GM23248 (cell line): ENCODE data around the gene AADACL4.

Source experiments
- EZH2 ChIP-seq: fragments of 200-600 bp; sonication (generic); IDR thresholded peaks from 2 replicates; pipeline ENCODE4 v1.6.1; 2018; ENCODE audit warnings: antibody characterized with exemption, mild to moderate bottlenecking; ENCODE audit not compliant: insufficient read depth, poor library complexity, severe bottlenecking
- EZH2phosphoT487 ChIP-seq: fragments of 200-600 bp; sonication (generic); IDR thresholded peaks from 2 replicates; pipeline ENCODE4 v1.6.1; 2018; ENCODE audit warnings: antibody characterized with exemption, moderate library complexity, mild to moderate bottlenecking, low read depth; ENCODE audit not compliant: insufficient read depth

DNA sequence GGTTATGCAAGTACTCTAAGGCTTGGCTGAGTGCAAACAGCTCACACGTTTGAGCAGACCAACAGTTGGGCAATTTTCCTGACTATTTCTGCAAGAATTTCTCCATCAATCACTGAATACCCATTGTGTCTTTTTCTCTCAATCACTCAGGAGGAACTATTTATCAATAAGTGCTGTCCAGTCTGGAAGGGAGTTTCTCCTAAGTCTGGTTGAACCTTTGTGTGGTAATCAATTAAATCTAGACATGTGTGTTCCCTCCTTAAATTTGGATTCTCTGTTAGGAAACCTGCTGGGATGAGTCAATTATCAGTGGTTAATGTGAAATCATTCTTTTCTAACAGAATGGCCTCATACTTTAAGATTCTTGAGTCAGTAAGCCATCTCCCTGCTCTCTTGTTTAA is 65.2 kb downstream of the AADACL4 start:
- TF ChIP-seq EZH2 (no peak), EZH2phosphoT487 (no peak)
